HG03469 (cell line): Measurements from ENCODE around the gene MTRR.
A peak's percentile ranks its signal among the peaks of the same experiment; 100 is the strongest.
"Not testable (repeated sequence)": the region's sequence is repeated elsewhere in the genome, so short reads cannot be mapped to it uniquely, and the experiment has no call there.

Experiments
- ATAC-seq: cut with Tn5 transposase; IDR thresholded peaks from one replicate; pipeline ENCODE4 v1.9.1; 2021; ENCODE audit warnings: mild to moderate bottlenecking, moderate library complexity, moderate number of reproducible peaks; ENCODE audit not compliant: unreplicated experiment

MTRR gene

GRCh38 chr5:7894439-7894838, 25.5 kb downstream of the MTRR start:
- ATAC-seq: no peak

DNA sequence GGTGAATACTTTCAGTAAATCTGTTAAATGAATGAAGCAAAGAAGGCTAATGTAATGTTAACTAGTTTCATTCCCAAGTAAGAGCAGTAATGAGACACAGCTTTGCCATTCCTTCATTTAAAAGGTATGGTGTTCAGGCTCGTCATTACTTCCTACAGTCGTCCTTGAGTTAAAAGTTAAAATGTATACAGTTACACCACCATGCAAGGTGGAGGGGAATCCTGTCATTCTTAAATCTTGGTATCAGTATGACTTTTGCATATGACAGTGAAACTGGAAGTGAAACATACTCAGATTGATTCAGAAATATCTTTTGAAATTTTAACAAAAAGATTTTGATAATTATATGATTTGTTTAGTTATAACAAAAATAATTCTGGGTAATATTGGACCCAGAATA, 25.9 kb downstream of the MTRR start:
- peak; percentile 79 for ATAC-seq

DNA sequence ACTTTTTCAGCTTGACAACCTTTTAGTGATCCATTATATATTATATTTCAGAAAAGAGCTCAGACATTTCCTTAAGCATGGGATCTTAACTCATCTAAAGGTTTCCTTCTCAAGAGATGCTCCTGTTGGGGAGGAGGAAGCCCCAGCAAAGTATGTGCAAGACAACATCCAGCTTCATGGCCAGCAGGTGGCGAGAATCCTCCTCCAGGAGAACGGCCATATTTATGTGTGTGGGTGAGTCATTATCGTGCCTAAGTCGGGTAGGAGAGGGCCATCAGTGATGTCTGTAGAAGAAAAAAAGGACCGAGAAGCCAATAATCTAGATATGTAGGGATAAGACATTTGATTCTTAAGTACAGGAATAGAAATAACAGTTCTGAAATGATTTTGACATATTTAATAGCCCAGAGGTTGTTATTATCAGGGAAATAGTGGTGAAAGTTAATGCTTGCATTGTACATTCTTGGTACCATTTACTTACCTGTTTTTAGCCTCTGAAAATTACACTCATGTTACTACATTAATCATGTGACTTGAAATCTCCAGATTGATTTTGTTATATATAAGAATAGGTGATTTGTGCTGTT, 28.2 kb downstream of the MTRR start:
- peak; percentile 67 for ATAC-seq

GRCh38 chr5:7902201-7902600, 33.3 kb downstream of the MTRR start:
- ATAC-seq: no peak

- ATAC-seq: no peak
Observed at GRCh38 chr5:7902666-7903625, 34.0 kb downstream of the MTRR start.

DNA sequence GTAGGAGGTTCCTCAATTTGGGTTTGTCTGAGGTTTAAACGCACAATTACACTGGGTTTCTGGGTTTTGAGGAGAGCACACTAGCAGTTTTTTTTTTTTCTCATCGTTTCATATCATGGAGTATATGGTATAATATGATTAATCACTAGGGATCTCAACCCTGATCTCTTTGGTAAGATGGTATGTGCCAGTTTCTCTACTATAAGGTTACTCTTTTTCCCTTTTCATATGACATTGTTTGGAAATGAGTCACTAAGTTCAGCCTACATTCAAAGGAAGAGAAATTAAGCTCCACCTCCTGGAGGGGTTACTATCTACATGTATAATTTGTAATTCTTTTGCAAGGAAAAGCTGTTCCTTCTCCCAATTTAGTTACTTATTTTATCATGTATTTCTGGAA, 35.2 kb downstream of the MTRR start:
- no peak for ATAC-seq

- no peak for ATAC-seq
Observed at GRCh38 chr5:7907612-7908011, 38.7 kb downstream of the MTRR start.

GRCh38 chr5:7908317-7908716, 39.4 kb downstream of the MTRR start:
- ATAC-seq: no peak

DNA sequence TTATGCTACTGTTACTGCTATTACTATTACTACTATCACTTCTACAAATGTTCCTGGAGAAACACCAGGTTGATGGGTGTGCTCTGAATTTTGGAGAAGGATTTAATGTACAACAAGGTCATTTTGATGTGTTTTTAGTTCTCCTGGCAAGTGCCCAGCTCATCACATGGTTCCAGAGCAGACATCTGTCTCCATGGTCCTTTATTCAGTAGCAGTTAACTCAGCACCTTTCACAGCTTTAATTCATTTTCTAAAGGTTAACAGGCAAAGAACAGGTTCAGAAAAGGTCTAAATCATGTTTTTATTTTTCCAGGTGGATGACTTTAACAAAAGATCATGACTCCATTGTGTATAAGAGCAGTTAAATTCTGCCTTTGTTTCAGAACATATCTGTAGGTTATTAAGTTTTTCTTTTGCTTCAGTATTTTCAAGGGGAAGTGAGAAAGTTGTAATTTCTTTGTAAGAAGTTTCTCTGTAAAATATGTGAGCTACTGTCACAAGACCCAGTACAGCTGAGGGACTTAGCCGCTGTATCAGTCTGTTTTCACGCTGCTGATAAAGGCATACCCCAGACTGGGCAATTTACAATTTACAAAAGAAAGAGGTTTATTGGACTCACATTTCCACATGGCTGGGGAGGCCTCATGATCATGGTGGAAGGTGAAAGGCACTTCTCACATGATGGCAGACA, 41.9 kb downstream of the MTRR start:
- ATAC-seq: peak; percentile 68

DNA sequence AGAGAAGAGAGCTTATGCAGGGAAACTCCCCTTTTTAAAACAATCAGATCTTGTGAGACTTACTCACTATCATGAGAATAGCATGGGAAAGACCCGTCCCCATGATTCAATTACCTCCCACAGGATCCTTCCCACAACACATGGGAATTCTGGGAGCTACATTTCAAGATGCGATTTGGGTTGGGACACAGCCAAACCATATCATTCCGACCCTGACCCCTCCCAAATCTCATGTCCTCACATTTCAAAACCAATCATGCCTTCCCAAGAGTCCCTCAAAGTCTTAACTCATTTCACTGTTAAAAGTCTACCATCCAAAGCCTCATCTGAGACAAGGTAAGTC, 42.5 kb downstream of the MTRR start:
- ATAC-seq: not testable (repeated sequence)

- ATAC-seq: no peak
Observed at GRCh38 chr5:7916171-7916804, 47.3 kb downstream of the MTRR start.

GRCh38 chr5:7917130-7918123, 48.5 kb downstream of the MTRR start:
- ATAC-seq: no peak

DNA sequence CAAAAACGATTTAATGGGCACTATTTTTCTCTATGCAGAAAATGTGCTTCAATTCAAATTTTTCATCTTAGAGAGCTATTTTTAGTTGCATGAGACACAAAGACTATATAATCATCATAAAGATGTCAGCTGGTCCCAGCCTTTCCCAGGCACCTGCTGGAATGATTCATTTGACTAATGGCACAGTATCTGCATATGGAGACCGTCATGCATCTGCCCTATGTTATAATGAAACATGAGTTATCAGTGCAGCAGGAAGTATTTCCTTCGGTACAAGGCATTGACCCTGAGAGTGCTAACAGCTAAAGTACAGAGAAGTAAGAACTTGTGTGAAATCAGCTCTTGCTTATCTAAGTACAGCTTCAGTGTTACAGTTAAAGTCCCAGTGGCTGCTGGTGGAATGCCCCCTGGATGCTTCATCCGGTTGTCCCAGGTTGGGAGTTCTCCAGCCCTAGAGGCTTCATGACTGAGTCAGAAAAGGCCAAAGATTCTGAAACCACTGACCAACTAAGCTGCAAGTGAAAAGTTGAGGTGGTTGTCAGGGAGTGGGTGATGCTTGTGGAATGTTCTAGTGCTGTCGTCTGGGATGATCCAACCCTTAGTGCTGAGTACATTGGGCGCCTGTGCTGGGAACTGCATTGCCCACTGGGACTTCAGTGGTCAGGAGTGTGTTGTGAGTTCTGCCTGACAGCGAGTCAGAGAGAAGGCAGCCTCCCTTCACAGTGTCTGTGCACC, 57.2 kb downstream of the MTRR start:
- no peak for ATAC-seq

- no peak for ATAC-seq
Observed at GRCh38 chr5:7926720-7927119, 57.8 kb downstream of the MTRR start.

- peak; percentile 73 for ATAC-seq
Observed at GRCh38 chr5:7927466-7928375, 58.8 kb downstream of the MTRR start.

DNA sequence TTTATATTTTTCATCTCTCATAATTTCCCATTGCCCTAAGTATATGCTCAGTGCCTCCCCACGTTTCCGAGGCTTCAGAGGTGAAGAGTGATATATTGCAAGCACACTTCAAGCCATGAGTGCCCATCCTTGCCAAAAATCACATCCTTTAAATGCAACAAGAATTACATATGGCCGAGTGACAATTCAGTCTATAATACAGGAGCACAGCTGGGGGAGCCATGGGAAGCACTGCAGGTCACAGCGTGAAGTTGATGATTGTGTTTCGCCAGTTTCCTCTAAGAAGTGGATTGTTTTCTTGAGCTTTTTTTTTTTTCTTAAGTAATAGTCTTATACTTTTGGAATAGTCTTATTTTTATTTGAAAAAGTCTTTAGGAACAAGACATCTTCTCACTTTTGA, 61.1 kb downstream of the MTRR start:
- no peak for ATAC-seq

DNA sequence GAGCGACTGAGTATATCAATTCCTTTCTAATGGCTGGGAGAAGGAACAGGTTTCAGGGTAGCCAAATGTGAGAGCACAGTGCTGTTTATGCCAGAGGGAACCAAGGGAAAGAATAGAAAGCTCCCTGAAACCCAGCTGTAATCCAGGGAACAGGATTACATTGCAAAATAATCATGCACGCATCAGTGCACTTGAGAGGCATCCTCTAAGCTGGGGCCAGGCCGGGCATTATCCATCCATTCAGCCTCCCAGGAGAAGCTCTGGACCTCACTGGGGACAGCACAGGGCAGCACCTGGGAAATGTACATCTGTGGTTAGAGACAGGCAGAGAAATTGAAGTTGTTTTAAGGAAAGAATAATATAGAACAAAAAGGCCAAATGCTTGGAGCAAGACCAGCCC, 72.7 kb downstream of the MTRR start:
- ATAC-seq: no peak

DNA sequence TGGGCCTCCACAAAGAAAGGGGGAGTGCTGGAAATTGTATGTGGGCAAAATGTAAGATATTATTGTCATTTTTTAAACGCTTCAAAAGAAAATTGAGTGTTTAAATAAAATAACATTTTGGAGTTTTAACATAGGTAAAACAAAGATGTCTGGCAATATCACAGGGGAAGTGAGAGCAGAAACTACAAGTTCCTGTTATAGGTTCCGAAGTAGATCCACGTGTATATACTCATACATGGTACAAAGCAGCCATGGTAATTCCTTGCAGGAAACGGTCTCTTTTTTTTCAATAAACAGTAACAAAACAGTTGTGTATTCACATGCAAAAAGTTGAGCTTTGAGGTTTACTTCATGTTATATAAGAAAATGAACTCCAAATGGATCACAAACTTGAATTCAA, 78.4 kb downstream of the MTRR start:
- no peak for ATAC-seq
